Anterior cingulate cortex (tissue), 58 donors: ENCODE results near the gene FBXL13.
"Not testable (repeated sequence)": the region's sequence is repeated elsewhere in the genome, so short reads cannot be mapped to it uniquely, and the experiment has no call there.

Experiments
- DNase-seq, 58 donors: peaks; one replicate each; lab custom pipeline; 2025; lab: John Stamatoyannopoulos, UW

The FBXL13 gene

DNA sequence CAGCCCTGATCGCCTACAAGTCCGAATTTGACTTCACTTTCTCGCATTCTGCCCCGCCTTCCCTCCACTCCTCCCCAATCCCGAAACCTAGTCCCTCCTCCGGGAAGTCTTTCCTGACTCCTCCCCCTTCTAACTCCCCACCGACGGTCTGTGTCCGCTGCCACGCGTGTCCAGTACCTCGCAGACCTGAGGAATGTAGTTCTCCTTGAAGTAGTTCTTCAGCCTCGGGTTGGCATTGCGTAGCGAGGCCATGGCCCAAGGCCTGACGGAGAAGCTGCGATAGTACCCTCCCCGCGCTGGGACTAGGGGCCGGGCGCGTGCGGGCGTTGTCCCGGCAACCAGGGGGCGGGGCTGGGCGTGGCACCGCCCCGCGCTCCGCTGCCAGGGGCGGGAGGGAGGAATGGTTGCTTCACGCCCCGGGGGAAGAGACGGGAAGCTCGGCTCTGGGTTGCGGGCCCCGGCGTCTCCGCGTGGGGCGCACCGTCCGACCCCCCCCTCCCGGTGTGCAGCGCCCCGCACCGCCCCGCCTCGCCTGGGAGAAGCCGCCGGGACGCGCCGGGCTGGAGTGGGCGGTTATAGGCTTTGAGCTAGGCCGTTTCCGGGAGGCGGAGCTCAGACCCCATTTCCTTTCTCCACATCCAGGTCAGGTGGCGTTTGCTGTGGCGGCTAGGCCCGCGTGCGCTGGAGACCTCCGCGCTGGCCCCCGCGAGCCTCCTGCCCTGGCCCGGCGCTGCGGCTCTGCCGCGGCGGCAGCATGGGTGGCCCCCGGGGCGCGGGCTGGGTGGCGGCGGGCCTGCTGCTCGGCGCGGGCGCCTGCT is at the start of gene FBXL13, which contains the start of gene ARMC10:
Gene FBXL13, minus strand, starts transcription at position 278 of the 818 bp plus-strand sequence.
Gene ARMC10, plus strand, starts transcription at position 622 of the 818 bp plus-strand sequence. Its CDS starts 133 bp downstream, at position 755.
- peak; percentile 53 to 99 (median 92) for DNase-seq

GRCh38 chr7:103123529-103123928 is 48.9 kb upstream of the FBXL13 start:
- DNase-seq: no peak

- DNase-seq: no peak
Observed at GRCh38 chr7:103121641-103122040, 47.0 kb upstream of the FBXL13 start.

DNA sequence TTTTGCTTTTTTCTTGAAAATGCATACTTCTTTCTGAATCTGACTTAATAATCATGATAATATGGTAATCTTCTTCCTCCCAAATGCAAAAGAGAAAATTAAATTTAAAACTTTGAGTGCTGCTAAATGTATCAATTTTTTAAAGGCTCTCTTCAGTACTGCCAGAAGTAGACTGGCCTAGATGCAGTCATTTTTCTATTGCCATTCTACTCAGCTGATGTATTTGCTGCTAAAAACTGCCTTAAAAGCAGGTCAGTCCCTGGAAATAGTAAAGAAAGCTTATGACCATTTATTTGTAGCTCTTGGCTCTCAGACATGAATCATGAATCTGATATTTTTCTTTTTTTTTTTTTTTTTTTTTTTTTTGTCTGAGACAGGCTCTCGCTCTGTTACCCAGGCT is 45.8 kb upstream of the FBXL13 start:
- no peak for DNase-seq

DNA sequence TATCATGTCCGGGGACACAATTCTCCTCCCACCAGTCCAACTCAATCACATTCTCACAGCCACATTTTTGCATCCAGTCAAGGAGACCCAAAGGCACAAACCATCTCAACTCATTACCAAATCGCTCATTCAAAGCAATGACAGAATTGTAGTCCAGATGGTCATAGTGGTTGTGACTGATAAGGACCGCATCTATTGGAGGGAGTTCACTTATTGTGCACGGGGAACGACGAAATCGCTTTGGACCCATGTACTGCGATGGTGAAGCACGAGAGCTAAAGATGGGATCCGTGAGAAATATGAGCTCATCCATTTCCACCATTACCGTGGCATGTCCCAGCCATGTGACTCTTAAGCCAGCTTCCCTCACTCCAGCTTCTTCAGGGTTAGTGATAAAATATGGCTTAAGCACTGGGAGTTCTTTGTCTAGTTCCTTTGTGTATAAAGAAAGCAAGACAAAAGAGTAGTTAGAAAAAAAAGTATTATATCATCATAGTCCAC is 45.2 kb upstream of the FBXL13 start:
- DNase-seq: no peak

- DNase-seq: no peak
Observed at GRCh38 chr7:103117465-103117864, 42.9 kb upstream of the FBXL13 start.

- peak in 12 of 58 donors; percentile 13 to 76 (median 28) for DNase-seq
Observed at GRCh38 chr7:103116991-103117390, 42.4 kb upstream of the FBXL13 start.

DNA sequence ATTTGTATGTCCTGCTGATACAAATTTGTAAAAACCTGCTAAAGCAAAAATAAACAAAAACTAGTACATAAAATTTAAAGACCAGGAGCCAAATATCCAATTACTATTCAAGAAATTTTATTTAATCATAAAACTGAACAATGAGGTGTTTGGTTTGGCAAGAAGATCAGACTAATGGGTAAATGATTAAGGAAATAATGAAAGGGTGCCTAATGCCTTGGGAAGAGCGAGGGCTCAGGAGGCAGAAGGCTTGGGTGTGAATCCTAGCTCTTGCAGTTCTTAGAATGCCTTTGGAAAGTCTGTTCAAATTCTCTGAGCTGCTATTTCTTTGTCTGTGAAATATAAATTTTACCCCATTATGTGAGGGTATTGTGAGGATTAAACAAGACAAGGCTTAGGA is 41.9 kb upstream of the FBXL13 start:
- no peak for DNase-seq

DNA sequence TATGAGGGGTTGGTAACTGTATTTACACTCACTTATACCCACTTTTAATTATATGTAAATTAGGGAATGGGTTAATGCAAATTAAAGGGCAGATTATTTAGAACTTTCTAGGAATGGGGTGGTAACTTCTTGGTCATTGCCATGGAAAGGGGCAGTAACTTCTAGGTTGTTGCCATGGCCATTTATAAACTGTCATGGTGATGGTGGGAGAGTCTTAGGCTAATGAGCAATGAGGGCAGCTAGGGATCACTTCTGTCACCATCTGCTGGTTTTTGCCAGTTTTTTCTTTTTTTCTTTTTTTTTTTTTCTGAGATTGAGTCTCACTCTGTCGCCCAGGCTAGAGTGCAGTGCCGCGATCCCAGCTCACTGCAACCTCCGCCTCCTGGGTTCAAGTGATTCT is 41.2 kb upstream of the FBXL13 start:
- no peak for DNase-seq

DNA sequence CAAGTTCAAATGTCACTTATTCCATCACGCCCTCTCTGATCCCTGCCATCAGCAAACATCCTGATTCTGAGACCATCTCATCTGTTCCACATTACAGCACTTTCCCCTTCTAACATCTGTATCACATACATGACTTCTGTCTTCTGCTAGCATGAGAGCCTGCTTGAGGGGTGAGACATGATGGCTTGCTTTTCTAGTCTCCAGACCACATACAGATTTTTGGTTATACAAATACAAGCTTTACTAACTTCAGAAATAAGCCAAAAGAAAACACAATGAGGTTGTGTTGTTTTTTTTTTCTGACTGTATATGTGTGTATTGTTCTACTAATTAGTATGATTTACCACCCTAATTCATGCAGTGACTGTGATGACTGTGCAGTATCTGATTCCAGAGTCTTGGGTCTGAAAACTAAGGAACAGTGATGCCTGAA is 40.0 kb upstream of the FBXL13 start:
- peak in 4 of 58 donors; percentile 5 to 44 (median 28) for DNase-seq

DNA sequence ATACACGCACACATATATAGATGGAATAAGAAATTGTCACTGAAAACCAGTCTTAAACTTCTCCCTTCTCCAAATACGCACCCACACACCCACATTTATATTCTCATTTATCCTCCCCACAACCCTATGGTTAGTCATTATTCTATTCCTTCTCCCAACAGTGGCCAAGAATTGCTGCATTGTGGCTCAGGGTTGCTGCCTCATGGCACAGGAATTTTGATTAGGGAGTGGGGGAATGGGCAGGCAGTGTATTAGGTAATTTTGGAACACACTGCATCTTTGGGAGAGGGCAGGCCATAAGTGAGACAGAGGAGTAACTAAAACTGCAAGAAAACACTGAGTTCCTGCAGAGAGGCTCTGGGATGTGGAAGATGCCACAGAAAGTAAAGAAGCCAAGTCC is 38.6 kb upstream of the FBXL13 start:
- no peak for DNase-seq

GRCh38 chr7:103106703-103107070 is 32.1 kb upstream of the FBXL13 start:
- DNase-seq: not testable (repeated sequence)

- no peak for DNase-seq
Observed at GRCh38 chr7:103106005-103106702, 31.6 kb upstream of the FBXL13 start.

- DNase-seq: no peak
Observed at GRCh38 chr7:103101543-103101942, 26.9 kb upstream of the FBXL13 start.

DNA sequence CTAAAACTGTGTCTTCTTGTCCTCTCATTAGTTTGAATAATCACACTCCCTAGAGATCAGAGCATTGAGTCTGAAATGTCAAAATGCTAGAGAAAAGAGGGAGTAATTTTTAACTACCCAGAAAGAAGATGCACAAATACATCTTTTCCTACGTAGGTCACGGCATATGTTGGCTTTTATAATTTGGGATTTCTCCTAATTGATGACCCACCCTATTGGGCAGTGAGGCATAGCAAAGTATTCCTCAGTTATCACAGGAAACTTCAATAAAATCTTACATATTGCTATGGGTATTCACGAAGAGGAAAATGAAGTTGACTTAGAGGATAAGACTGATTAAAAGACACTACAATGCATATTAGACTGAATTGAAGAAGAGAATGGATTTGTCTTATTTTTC is 25.8 kb upstream of the FBXL13 start:
- DNase-seq: no peak

GRCh38 chr7:103097041-103097440 is 22.4 kb upstream of the FBXL13 start:
- no peak for DNase-seq

DNA sequence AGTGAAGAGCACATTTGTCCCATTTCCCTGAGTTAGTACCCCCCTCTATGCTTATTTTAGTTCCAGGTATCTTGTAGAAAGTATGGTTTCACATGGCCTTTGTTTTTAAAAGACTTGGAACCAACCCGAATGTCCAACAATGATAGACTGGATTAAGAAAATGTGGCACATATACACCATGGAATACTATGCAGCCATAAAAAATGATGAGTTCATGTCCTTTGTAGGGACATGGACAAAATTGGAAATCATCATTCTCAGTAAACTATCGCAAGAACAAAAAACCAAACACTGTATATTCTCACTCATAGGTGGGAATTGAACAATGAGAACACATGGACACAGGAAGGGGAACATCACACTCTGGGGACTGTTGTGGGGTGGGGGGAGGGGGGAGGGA is 21.0 kb upstream of the FBXL13 start:
- DNase-seq: not testable (repeated sequence)

- no peak for DNase-seq
Observed at GRCh38 chr7:103094102-103094501, 19.5 kb upstream of the FBXL13 start.

DNA sequence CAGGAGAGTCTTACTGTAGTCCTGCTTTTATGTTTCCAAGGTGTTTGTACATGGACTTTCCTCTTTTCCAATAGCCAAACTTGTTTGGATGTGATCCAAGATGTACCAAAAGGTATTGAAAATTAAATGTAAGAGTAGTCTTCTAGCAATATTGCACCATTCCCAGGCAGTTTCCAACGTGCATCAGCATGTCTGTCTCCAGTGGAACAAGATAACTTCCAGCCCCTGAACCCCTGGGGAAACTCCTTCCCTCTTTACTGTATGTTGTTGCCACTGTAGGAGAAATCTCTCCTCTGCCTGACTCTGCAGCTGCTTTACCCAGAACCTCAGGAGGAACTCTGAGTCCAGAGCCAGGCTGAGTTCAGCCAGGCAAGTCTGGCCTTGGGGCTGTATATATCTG is 18.8 kb upstream of the FBXL13 start:
- DNase-seq: no peak

DNA sequence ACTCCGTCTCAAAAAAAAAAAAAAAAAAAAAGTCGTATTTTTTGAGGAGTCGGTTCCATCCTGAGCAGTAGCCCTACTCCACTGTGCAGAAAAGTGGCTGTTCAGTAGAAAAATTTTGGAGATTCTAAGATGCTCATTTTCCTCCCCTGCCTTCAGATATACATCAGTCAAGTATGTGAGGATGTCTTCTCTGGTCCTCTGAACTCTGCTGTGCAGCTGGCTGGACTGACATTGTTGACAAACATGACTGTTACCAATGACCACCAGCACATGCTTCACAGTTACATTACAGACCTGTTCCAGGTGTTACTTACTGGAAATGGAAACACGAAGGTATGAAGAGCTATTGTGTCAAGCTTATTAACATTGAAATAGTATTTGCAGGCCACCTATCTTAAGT is 17.7 kb upstream of the FBXL13 start:
- not testable (repeated sequence) for DNase-seq

DNA sequence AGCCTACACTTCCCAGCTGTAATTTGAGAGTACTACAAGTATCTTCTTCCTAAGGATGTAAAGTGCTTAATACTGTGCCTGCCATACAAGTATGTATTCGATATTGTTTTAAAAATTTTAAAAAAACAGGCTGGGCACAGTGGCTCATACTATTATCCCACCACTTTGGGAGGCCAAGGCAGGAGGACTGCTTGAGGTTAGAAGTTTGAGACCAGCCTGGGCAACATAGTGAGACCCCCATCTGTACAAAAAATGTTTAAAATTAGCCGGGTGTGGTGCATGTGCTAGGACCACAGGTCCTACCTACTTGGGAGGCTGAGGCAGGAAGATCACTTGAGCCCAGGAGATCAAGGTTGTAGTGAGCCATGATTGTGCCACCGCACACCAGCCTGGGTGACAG is 8.6 kb upstream of the FBXL13 start:
- DNase-seq: no peak

- DNase-seq: no peak
Observed at GRCh38 chr7:103082497-103082896, 7.9 kb upstream of the FBXL13 start.
